ENCODE data around the gene PLD1.

DNA sequence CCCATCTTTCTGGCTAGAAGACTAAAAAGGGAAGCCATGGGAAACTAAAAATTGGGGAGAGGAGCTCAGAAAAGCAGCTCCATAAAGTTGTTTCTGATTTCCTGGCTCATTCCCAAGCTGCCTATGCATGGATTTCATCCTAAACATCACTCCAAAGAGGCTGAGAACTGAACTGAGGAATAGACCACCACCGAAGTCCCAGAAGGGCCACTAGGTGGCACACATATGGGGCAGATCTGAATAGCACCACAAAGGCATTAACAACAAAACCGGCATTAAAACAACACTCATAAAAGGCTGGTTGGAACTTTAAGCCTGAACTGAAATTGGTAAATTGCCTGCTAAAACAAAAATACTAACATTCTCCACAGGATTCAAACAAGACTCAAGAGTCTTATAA is 106.3 kb downstream of the PLD1 start:
- TF ChIP-seq GATA2 (IDR thresholded peaks at IDR 0.05; ENCODE audit: low read depth, low read length): no peak
- no peak for TF ChIP-seq GATA3 (IDR thresholded peaks at IDR 0.05; ENCODE audit: low read depth, low read length)
